Muscle of leg (tissue), 11 donors: ENCODE data around the gene SCAPER. TPM values are rescaled to one million over a fixed set of nuclear protein-coding genes. Genes with fewer than 3 reads are reported as not detected.
"Not testable (repeated sequence)": the region's sequence is repeated elsewhere in the genome, so short reads cannot be mapped to it uniquely, and the experiment has no call there.

ENCODE experiments used
- DNase-seq: peaks from one replicate; pipeline ENCODE4 v3.0.0; 2013
- H3K27ac ChIP-seq: one replicate; pipeline ENCODE4 v1.5.1; 2013; ENCODE audit warnings: mild to moderate bottlenecking, low read length, control low read depth
- H3K27me3 ChIP-seq: one replicate; pipeline ENCODE4 v1.6.1; 2013; ENCODE audit warnings: low read length; ENCODE audit not compliant: control insufficient read depth, insufficient read depth
- H3K36me3 ChIP-seq: one replicate; pipeline ENCODE4 v1.6.1; 2013; ENCODE audit warnings: low read length; ENCODE audit not compliant: control insufficient read depth, insufficient read depth
- H3K4me1 ChIP-seq: one replicate; pipeline ENCODE4 v1.6.1; 2013; ENCODE audit warnings: low read length; ENCODE audit not compliant: control insufficient read depth, insufficient read depth
- H3K4me3 ChIP-seq: one replicate; pipeline ENCODE4 v1.5.1; 2013; ENCODE audit warnings: low read length, control low read depth
- H3K9me3 ChIP-seq: replicated peaks from 2 replicates; pipeline ENCODE4 v1.6.1; 2013; ENCODE audit warnings: low read depth, low read length; ENCODE audit not compliant: control insufficient read depth
- WGBS: methylation state at CpG from one replicate; pipeline ENCODE4 v1.1.5; 2013; ENCODE audit warnings: missing lambda C conversion rate; ENCODE audit not compliant: insufficient coverage; 5-methylcytosine and 5-hydroxymethylcytosine counted together
- polyA plus RNA-seq, 8 donors: library from polyadenylated mRNA; unstranded; fragments of 120-200 nt; gene quantifications; one replicate each; pipeline versions ENCODE4 v1.2.1 to v1.2.3, GENCODE V29; 2013; ENCODE audit warnings: inconsistent platforms in 1 of 8, low replicate concordance in 1 of 8; ENCODE audit not compliant: insufficient read length in 8 of 8, insufficient read depth in 1 of 8
- total RNA-seq: library from RNA; stranded (reverse); fragments of 120-200 nt; gene quantifications from one replicate; pipeline ENCODE4 v1.2.4, GENCODE V29; 2013

Gene SCAPER
- total and polyA plus RNA-seq, 9 donors: 61.5 to 83.1 (median 73.5) TPM

GRCh38 chr15:76526111-76526510 lies 379.0 kb downstream of the SCAPER start:
- Histone ChIP-seq H3K9me3 (no peaks in the 10 kb centered on the region), H3K27me3 (no peaks in the 10 kb centered on the region), H3K27ac (no peak overlapping the region), H3K4me1 (no peaks in the 10 kb centered on the region), H3K36me3 (no peaks in the 10 kb centered on the region), H3K4me3 (no peak overlapping the region)
- DNase-seq: no peak
- no CpG with 5 or more reads among the region's 1 CpG for WGBS

DNA sequence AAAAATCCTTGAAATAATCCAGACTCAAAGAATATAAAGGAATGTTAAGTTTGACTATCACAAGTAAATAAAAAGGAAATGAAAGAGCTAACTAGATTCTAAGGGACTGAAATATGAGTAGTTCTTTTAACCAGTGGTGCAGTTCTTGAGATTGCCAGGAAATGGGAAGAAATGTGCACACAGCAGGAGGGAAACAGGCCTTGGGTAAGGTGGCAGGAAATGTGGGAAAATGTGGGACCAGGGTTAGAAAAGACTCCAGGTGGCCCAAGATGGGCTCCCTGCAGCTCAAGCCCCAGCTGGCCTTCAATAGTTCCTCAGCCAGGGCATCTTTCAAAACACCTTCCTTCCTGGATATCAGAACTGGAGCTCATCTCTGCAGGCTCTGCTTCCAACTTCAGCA lies 387.2 kb downstream of the SCAPER start:
- Histone ChIP-seq H3K4me3 (no peak overlapping the region), H3K4me1 (no peaks in the 10 kb centered on the region), H3K36me3 (no peaks in the 10 kb centered on the region), H3K27me3 (no peaks in the 10 kb centered on the region), H3K27ac (no peak overlapping the region), H3K9me3 (no peaks in the 10 kb centered on the region)
- DNase-seq: no peak

DNA sequence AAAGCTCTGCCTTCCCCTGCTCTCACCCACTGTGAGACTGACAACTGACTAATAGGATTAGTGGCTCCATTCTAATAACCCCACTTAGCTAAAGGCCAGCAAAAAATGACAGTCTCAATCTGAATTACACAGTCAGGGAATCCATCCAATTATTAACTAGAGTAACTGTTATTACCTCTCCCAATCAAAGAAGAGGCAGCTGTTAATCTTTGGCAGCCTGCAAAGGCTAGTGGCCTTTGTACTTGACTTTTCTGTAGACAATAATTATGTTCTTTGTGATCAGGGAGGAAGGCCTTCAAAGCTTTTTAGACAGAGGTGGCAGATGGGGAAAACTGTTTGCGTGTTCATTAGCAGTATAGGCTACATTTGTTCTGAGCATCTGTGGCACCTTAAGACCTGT lies 390.9 kb downstream of the SCAPER start:
- H3K9me3 ChIP-seq: no peaks in the 10 kb centered on the region
- WGBS: no CpG with 5 or more reads among the region's 1 CpG
- no peak for DNase-seq
- H3K4me1 ChIP-seq: no peaks in the 10 kb centered on the region
- no peak overlapping the region for H3K27ac ChIP-seq
- H3K27me3 ChIP-seq: no peaks in the 10 kb centered on the region
- H3K36me3 ChIP-seq: no peaks in the 10 kb centered on the region
- no peak overlapping the region for H3K4me3 ChIP-seq

- no peaks in the 10 kb centered on the region for H3K4me1 ChIP-seq
- H3K9me3 ChIP-seq: no peaks in the 10 kb centered on the region
- DNase-seq: no peak
- WGBS: no CpG with 5 or more reads among the region's 2 CpGs
- no peak overlapping the region for H3K4me3 ChIP-seq
- H3K27me3 ChIP-seq: no peaks in the 10 kb centered on the region
- H3K36me3 ChIP-seq: no peaks in the 10 kb centered on the region
- no peak overlapping the region for H3K27ac ChIP-seq
Measured at GRCh38 chr15:76512971-76513370, 392.2 kb downstream of the SCAPER start.

DNA sequence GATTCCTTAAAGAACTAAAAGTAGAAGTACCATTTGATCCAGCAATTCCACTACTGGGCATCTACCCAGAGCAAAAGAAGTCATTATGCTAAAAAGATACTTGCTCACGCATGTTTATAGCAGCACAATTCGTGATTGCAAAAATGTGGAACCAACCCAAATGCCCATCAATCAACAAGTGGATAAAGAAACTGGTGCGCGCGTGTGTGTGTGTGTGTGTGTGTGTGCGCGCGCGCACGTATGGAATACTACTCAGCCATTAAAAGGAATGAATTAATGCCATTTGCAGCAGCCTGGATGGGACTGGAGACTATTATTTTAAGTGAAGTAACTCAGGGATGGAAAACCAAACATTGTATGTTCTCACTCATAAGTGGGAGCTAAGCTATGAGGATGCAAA lies 394.5 kb downstream of the SCAPER start:
- H3K27ac ChIP-seq, H3K9me3 ChIP-seq, DNase-seq, H3K36me3 ChIP-seq, H3K4me1 ChIP-seq, H3K27me3 ChIP-seq, H3K4me3 ChIP-seq: not testable (repeated sequence)
- 100% methylated on average over 5 of the region's 10 CpGs for WGBS

DNA sequence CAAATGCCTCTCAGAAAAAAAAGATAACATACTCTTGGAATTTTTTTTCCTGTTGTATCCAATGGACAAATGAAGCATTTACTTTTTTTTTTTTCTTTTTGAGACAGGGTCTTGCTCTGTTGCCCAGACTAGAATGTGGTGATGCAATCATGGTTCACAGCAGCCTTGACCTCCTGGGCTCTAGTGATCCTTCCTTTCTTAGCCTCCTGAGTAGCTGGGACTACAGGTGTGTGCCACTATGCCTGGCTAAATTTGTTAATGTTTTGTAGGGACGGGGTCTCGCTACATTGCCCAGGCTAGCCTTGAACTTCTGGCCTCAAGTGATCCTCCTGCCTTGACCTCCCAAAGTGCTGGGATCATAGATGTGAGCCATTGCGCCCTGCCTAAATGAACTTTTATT lies 401.3 kb downstream of the SCAPER start:
- WGBS: 80% methylated on average over 2 of the region's 3 CpGs
- Histone ChIP-seq H3K36me3 (no peaks in the 10 kb centered on the region), H3K27me3 (no peaks in the 10 kb centered on the region), H3K27ac (no peak overlapping the region), H3K4me3 (no peak overlapping the region), H3K4me1 (no peaks in the 10 kb centered on the region), H3K9me3 (no peaks in the 10 kb centered on the region)
- no peak for DNase-seq

- no peak for DNase-seq
Measured at GRCh38 chr15:76503121-76503520, 402.0 kb downstream of the SCAPER start.

DNA sequence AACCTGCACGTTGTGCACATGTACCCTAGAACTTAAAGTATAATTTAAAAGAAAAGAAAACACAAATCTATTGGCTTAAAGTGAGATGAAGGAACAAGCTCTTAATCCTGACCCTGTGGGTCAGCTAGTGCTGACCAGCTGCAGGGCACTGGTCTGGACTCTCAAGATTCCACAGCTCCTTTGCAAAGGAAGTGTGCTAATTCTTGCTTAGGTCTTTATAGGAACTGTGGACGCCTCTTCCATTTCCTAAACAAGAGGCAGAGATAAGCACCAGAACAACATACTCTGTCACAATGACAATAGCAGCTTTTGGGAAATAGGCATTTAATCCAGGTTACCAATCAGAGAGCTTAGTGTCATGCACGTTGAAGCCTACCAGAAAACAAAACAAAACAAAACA lies 402.5 kb downstream of the SCAPER start:
- no peak overlapping the region for H3K4me3 ChIP-seq
- no peak overlapping the region for H3K27ac ChIP-seq
- no peaks in the 10 kb centered on the region for H3K4me1 ChIP-seq
- no peaks in the 10 kb centered on the region for H3K36me3 ChIP-seq
- H3K9me3 ChIP-seq: no peaks in the 10 kb centered on the region
- no CpG with 5 or more reads among the region's 3 CpGs for WGBS
- no peak for DNase-seq
- H3K27me3 ChIP-seq: no peaks in the 10 kb centered on the region

More at GRCh38 chr15:76503121-76503520, 402.0 kb downstream of the SCAPER start:
- no peaks in the 10 kb centered on the region for H3K4me1 ChIP-seq
- H3K9me3 ChIP-seq: no peaks in the 10 kb centered on the region
- H3K27me3 ChIP-seq: no peaks in the 10 kb centered on the region
- no peak overlapping the region for H3K27ac ChIP-seq
- H3K4me3 ChIP-seq: no peak overlapping the region
- no peaks in the 10 kb centered on the region for H3K36me3 ChIP-seq

DNA sequence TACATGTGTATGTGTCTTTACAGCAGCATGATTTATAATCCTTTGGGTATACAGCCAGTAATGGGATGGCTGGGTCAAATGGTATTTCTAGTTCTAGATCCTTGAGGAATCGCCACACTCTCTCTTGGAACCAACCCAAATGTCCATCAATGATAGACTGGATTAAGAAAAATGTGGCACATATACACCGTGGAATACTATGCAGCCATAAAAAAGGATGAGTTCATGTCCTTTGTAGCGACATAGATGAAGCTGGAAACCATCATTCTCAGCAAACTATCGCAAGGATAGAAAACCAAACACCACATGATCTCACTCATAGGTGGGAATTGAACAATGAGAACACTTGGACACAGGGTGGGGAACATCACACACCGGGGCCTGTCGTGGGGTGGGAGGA lies 403.0 kb downstream of the SCAPER start:
- H3K27me3 ChIP-seq, H3K4me3 ChIP-seq, H3K4me1 ChIP-seq, H3K27ac ChIP-seq, DNase-seq, H3K36me3 ChIP-seq, H3K9me3 ChIP-seq: not testable (repeated sequence)
- WGBS: no CpG with 5 or more reads among the region's 6 CpGs

DNA sequence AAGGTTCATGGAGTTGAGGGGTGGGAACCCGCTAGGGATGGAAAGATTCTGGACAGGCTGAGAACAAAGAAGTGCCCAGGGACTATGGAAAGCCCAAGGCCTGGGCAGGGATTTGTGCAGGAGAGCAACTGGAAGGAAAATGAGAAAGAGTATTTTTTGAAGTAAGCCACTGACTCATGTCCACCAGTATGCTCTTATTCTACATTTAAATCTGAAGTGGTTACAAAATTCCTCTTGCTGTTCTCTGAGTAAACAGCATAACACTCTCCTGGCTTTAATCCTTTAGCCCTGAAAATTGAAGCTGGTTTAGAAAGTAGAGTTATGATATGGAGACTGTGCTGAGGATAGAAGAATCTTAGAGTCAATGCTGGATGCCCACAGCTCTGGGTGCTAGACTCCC lies 403.4 kb downstream of the SCAPER start:
- Histone ChIP-seq H3K4me1 (no peaks in the 10 kb centered on the region), H3K4me3 (no peak overlapping the region), H3K9me3 (no peaks in the 10 kb centered on the region), H3K27me3 (no peaks in the 10 kb centered on the region), H3K36me3 (no peaks in the 10 kb centered on the region), H3K27ac (no peak overlapping the region)
- 100% methylated on average over 1 of the region's 1 CpG for WGBS
- DNase-seq: no peak

DNA sequence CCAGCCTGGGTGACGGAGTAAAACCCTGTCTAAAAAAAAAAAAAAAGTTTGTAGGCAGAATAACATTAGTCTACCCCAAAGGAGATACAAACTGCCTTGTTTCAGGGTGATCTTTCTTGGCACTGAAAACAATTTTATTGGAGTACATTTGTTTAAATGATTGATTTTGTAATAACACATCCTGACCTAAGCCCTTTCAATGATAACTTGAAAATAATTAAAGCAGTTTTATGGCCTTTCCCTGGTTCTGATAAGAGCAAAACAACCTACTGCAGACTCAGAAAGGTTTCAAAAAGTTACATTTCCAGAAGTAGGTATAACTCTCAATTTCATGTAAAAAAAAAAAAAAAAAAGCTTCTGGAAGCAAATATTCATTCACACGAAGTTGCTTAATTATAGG lies 404.1 kb downstream of the SCAPER start:
- H3K9me3 ChIP-seq: no peaks in the 10 kb centered on the region
- DNase-seq: no peak
- no peak overlapping the region for H3K4me3 ChIP-seq
- no peak overlapping the region for H3K27ac ChIP-seq
- WGBS: no CpG with 5 or more reads among the region's 2 CpGs
- no peaks in the 10 kb centered on the region for H3K27me3 ChIP-seq
- no peaks in the 10 kb centered on the region for H3K4me1 ChIP-seq
- H3K36me3 ChIP-seq: no peaks in the 10 kb centered on the region
